Measurements from ENCODE around the gene SLC6A20. TPM values are rescaled to one million over a fixed set of nuclear protein-coding genes. Genes with fewer than 3 reads are reported as not detected.

Gene SLC6A20
- total RNA-seq, 1 donor from 2014 or later: not detected

DNA sequence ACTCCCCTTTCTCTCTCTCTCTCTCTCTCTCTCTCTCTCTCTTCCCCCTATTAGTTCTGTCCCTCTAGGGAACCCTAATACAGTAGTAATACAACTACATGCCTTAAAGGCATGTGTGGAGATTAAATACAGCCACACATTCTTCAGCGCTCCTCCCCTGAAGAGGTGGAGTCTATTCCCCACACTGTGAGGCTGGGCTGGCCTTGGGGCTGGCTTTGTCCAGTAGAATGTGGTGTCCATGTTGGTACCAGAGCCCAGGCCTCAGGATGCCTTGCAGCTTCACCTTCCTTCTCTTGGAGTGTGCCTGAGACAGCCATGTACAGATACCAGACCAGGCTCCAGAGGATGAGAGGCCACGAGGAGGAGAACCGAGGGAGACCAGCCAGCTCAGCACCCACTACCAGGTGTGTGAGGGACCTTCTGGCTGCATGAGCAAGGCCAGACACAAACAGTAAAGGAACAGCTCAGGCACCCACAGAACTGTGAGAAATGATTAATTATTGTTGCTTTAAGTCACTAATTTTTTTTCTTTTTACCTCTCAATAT is 10.7 kb downstream of the SLC6A20 start:
- no peak for ATAC-seq (ENCODE audit: poor library complexity)
- DNase-seq: no peak
- intact Hi-C loops (cut with DNase I): no loop called here

- DNase-seq: no peak
- ATAC-seq (ENCODE audit: poor library complexity): no peak
Measured at GRCh38 chr3:45783667-45784066, 12.7 kb downstream of the SLC6A20 start.

GRCh38 chr3:45782381-45782780 is 14.0 kb downstream of the SLC6A20 start:
- no peak for DNase-seq
- no peak for ATAC-seq (ENCODE audit: poor library complexity)
- intact Hi-C loops (cut with DNase I): no loop called here

More at GRCh38 chr3:45783667-45784066, 12.7 kb downstream of the SLC6A20 start:
- intact Hi-C loops (cut with DNase I): no loop called here

DNA sequence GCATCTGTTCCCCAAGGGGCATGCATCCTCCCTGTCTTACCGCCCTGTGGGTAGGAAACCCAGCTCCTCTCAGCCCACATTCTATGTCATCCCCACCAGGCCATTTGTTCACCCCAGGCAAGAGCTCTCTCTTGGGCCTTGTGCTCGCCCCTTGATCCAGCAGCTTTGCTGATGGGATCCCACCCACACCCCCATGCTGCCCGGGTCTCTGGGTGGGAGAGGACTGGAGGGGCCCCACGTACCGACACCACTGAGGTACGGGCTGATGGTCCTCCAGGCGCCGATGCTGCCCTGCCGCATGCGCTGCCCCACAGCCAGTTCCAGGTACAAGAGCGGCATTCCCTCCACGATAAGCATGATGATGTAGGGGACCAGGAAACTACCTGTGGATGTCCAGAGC is 14.5 kb downstream of the SLC6A20 start:
- no peak for DNase-seq
- no peak for ATAC-seq (ENCODE audit: poor library complexity)
- intact Hi-C loops (cut with DNase I): no loop called here

DNA sequence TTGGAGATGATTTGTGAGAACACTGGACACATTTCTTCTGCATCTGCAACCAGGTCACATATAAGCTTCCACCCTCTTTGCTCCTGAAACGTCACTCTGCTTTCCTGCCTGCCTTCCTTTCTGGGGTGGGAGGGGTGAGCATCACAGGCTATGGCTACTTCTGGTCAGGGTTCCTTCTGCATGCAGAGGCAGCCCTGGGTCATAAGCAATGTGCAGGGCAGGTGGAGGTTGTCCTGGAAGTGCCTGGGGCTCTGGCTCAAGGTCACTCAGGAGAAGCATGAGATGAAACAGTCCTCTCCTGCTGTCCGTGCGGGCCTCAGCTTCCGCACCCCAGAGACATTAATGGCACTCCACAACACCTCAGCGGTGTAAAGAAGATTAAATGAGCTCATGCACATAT is 15.1 kb downstream of the SLC6A20 start:
- DNase-seq (no peak), ATAC-seq (ENCODE audit: poor library complexity) (no peak)
- intact Hi-C loops (cut with DNase I): no loop called here

- ATAC-seq (ENCODE audit: poor library complexity) (no peak), DNase-seq (no peak)
- intact Hi-C loops (cut with DNase I): no loop called here
Measured at GRCh38 chr3:45779746-45780735, 16.3 kb downstream of the SLC6A20 start.

DNA sequence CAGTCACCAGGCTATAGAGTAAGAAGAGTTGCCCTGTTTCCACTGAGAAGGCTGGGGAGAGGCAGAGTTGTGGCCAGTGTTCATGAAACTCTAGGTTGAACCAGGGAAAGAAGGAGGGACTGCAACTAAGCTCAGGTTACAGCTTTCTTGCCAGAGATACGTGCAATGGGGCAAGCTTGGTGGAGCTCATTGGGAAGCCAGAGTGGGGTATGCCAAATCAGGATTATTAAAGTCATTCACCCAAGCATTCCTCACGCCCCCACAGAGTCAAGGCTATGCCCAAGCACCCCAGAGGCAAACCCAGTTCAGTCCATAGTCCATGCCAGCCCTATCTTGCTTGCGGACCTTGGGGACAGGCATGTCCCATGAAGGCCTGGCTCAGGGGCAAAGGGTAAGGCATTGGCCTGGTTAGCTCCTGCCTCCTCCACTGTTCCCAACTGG is 17.6 kb downstream of the SLC6A20 start:
- no peak for DNase-seq
- intact Hi-C loops (cut with DNase I): no loop called here
- ATAC-seq (ENCODE audit: poor library complexity): no peak

- no peak for ATAC-seq (ENCODE audit: poor library complexity)
- intact Hi-C loops (cut with DNase I): no loop called here
- no peak for DNase-seq
Measured at GRCh38 chr3:45777746-45778386, 18.5 kb downstream of the SLC6A20 start.

DNA sequence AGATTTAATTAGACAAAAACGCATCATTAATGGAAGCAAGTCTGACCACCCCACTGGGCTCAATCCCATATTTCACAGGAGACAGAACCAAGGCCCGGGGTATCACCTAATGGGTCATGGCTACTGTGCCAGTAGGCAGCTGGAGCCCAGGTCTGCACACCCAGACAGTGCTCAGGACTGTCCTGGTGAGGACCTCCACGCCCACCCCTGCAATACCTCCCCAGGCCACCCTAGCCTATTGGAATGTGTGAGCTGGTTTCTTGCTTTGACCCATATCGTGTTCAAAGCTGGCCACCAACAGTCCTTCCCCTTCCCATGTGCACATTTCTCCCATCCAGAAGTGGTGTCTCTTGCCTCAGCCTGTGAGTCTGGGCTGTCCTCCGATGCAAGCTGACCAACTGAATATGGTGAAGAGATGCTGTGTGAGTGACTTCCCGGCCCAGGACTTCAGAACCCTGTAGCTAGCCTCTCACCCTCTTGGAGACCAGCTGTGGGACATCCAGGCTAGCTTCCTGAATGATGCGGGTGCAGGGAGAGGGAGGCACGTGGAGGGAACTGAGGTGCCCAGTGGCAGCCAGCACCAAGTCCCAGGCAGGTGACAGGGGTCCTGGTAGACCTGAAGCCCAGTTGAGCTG is 19.1 kb downstream of the SLC6A20 start:
- ATAC-seq (ENCODE audit: poor library complexity): no peak
- no peak for DNase-seq
- intact Hi-C loops (cut with DNase I): no loop called here

DNA sequence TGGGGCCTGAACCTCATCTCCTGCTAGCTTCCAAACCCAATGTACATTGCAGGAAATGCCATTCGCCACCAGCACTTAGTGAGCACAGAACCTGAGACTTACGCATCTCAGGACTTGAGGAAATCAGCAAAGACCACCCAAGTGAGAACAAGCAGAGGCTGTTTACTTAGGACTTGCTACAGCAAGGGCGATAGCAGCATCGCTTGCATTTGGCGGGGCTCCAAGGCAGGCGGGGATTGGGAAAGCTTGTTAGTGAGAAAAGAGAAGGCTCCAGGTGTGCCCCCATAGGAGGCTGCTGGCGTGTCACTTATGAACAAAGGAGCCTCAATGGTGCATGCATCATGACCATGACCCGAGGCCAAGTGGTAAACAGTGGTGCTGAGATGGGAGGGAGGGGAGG is 19.7 kb downstream of the SLC6A20 start:
- DNase-seq: no peak
- ATAC-seq (ENCODE audit: poor library complexity): no peak
- intact Hi-C loops (cut with DNase I): no loop called here

- no peak for DNase-seq
- no peak for ATAC-seq (ENCODE audit: poor library complexity)
- intact Hi-C loops (cut with DNase I): no loop called here
Measured at GRCh38 chr3:45776301-45776595, 20.1 kb downstream of the SLC6A20 start.

GRCh38 chr3:45775571-45776300 is 20.6 kb downstream of the SLC6A20 start:
- ATAC-seq (ENCODE audit: poor library complexity): no peak
- no peak for DNase-seq
- intact Hi-C loops (cut with DNase I): no loop called here

DNA sequence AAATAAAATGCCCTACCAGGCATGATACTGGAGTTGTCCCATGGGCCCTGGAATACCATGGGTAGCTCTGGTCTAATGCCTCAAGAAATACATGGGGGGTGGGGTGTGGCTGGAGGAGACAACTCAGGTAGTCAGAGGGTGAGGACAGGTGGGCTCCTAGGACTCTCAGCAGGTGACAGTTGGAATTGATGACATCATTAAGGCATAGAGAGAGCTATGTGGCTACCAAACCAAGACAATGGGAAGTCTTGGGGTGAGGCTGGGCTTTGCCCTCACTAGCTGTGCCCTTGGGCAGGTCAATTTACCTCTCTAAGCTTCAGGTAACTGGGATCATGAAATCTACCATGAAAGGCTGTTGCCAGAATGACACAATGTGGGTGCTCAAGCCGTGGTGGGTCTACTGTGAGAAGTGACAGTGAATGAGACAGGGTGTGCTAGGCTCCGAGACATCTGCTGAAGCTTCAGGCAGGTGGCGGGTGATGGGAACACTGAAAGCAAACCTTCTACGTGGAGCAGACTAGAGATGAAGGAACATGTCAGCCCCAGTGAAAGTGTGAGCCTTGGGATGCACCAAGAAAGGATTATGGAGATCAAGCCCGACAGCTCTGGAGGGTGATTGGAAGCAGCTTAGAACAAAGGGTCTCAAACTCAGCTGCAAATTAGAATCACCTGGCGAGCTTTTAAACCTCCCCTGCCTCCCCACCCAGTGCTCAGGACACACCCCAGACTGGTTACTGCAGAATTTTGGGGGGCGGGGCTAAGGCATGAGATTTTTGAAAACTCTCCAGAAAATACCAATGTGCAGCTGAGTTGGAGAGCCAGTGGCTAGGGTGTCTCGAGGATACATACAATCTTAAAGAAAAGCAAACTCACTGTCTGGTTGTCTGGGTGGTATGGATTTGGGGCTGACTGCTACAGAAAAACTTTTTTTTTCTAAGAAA is 21.5 kb downstream of the SLC6A20 start:
- intact Hi-C loops (cut with DNase I): no loop called here
- DNase-seq (no peak), ATAC-seq (ENCODE audit: poor library complexity) (no peak)

DNA sequence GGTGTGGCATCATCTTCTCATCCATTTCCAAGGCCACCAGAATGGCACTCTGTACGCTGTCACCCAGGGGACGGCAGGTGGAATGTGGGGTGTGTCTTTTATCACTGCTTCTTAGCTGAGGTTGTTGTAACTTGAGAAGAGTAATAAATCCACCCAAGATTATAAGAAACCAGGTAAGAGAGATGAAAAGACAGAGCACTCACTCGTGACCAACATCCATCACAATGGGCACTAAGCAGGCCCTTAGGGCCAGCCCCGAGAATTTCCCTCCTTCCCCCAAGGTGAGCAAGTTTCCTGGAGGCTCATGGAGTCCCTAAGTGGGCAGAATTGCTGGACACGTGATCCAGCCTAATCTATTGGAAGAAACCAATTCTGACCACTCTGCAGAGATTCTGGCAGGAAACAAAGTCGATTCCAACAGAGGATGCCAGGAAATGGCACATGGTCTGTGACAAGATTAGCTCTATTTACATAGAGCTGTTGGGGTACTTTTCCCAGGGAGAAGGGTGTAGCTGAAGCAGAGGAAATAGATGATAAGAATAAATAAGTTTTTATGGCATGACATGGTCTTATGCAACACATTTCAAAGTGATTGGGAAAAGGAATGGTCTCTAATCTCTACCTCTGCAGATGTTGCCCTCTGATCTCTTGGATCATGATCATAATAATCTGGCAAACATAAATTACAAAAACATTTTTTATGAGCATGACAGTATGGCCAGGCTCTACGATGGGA is 22.5 kb downstream of the SLC6A20 start:
- intact Hi-C loops (cut with DNase I): no loop called here
- DNase-seq: no peak
- no peak for ATAC-seq (ENCODE audit: poor library complexity)

- ATAC-seq (ENCODE audit: poor library complexity) (no peak), DNase-seq (no peak)
- intact Hi-C loops (cut with DNase I): no loop called here
Measured at GRCh38 chr3:45773072-45773471, 23.3 kb downstream of the SLC6A20 start.

DNA sequence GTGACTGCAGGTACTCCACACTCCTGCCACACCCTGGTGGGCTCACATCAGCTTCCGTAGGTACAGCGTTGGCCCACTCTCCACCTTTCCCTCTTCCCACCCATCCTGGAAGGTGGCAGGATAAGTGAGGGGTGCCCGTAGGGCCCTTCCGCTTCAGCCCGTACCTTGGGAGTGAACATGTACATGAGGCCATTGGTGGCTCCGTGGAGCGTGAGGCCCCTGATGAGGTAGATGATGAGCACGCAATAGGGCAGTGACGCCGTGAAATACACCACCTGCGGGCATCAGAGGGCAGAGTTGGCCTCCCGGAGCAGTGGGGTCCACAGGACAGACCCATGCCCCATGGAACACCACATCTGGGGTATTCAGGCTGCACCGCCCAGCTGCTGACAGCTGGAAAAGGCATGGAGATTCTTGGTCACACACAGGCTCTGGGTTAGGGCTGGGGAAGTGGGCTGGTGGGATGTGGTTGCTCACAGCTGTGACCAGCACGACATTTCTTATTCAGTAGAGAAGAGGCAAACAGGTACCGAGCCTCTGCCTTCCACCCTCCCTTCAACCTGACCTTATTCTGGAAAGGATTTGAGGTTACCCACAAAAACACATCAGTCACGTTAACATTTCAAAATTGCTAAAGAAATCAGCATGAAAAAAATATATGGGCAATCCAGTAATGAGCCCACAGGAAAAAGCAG is 23.8 kb downstream of the SLC6A20 start:
- DNase-seq (no peak), ATAC-seq (ENCODE audit: poor library complexity) (no peak)
- intact Hi-C loops (cut with DNase I): no loop called here

DNA sequence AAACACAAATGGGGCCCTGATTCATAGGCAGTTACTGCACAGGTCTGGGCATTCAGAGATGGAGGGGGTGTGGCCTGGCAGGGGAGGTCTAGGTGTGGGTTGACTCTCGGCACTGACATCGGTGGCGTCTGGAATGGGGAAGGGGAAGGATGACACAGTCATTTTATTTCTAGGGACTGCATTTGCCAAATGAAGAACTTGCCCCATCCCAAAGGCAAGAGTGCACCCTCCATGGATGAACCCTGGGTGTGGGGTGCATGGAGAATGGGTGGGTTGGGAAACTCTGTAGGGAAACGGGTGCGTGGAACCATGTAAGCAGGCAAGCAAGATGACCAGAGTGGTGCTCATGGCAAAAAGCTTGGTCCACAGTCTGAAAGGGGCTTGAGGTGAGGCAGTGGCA is 24.5 kb downstream of the SLC6A20 start:
- no peak for ATAC-seq (ENCODE audit: poor library complexity)
- intact Hi-C loops (cut with DNase I): no loop called here

More for the DNA sequence above, 24.5 kb downstream of the SLC6A20 start:
- no peak for DNase-seq
